Astrocyte of the spinal cord (primary cell): ENCODE results near the gene SUPT3H.
"Not testable (repeated sequence)": the region's sequence is repeated elsewhere in the genome, so short reads cannot be mapped to it uniquely, and the experiment has no call there.

Experiments
- DNase-seq: peaks from one replicate; pipeline ENCODE4 v3.0.0; 2011; ENCODE audit warnings: low read depth, low spot score
- H3K4me3 ChIP-seq: 2 replicates; pipeline ENCODE4 v1.5.1; 2011; ENCODE audit warnings: low read depth, mild to moderate bottlenecking, low read length, moderate library complexity
- CTCF ChIP-seq: IDR thresholded peaks from 2 replicates; pipeline ENCODE4 v1.5.1; 2012; ENCODE audit warnings: low read depth, mild to moderate bottlenecking, low read length, inconsistent platforms
- in situ Hi-C: cut with HindIII; loops from 2 replicates; pipeline ENCODE4 v1.10.0; 2017; ENCODE audit warnings: low sequenced_read_pairs

Gene SUPT3H

GRCh38 chr6:45184937-45185336, 192.8 kb downstream of the SUPT3H start:
- in situ Hi-C loops = no loop called here
- no peak for TF ChIP-seq CTCF
- no peak for DNase-seq
- no peak overlapping the region for H3K4me3 ChIP-seq

- in situ Hi-C loops = no loop called here
- no peak overlapping the region for H3K4me3 ChIP-seq
Measured at GRCh38 chr6:45184040-45184439, 193.7 kb downstream of the SUPT3H start.

DNA sequence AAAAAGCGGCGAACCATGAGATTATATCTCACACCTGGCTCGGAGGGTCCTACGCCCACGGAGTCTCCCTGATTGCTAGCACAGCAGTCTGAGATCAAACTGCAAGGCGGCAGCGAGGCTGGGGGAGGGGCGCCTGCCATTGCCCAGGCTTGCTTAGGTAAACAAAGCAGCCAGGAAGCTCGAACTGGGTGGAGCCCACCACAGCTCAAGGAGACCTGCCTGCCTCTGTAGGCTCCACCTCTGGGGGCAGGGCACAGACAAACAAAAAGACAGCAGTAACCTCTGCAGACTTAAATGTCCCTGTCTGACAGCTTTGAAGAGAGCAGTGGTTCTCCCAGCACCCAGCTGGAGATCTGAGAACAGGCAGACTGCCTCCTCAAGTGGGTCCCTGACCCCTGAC, 201.4 kb downstream of the SUPT3H start:
- in situ Hi-C loops = not testable (repeated sequence)

More at GRCh38 chr6:45184040-45184439, 193.7 kb downstream of the SUPT3H start:
- TF ChIP-seq CTCF = no peak
- no peak for DNase-seq

DNA sequence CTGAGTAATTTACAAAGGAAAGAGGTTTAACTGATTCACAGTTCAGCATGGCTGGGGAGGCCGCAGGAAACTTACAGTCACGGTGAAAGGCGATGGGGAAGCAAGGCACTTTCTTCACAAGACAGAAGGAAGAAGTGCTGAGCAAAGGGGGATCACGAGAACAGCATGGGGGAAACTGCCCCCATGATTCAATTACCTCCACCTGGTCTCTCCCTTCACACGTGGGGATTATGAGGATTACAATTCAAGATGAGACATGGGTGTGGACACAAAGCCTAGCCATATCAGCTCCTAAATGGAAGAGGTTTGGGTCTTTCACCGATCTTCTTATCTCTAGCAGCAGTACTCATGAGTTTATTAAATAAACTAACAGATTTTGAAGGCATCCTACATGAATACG, 202.5 kb downstream of the SUPT3H start:
- TF ChIP-seq CTCF = no peak
- in situ Hi-C loops = no loop called here
- no peak for DNase-seq
- no peak overlapping the region for H3K4me3 ChIP-seq

More for the DNA sequence above, 201.4 kb downstream of the SUPT3H start:
- not testable (repeated sequence) for H3K4me3 ChIP-seq, DNase-seq

- H3K4me3 ChIP-seq = no peak overlapping the region
- no peak for DNase-seq
- in situ Hi-C loops = no loop called here
- TF ChIP-seq CTCF = no peak
Measured at GRCh38 chr6:45174045-45174444, 203.7 kb downstream of the SUPT3H start.

DNA sequence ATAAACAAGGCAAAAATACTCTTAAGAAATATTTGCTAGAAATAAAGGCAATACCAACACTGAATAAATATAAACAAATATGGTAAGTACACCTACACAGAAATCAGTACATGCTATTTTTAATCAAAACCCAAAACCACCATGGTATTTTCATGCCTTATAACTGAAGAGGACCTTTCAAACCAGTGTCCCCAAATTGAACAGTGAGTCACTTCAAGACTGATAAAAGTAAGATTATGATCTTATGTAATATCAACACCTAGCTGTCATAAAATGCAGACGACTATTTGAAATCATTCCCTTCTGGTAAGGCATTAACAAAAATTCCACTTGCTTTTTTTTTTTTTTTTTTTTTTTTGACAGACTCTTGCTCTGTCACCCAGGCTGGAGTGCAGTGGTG, 206.4 kb downstream of the SUPT3H start:
- H3K4me3 ChIP-seq = no peak overlapping the region
- DNase-seq = no peak
- in situ Hi-C loops = no loop called here
- TF ChIP-seq CTCF = no peak

GRCh38 chr6:45170309-45170708, 207.4 kb downstream of the SUPT3H start:
- TF ChIP-seq CTCF = no peak
- DNase-seq = no peak
- in situ Hi-C loops = no loop called here
- no peak overlapping the region for H3K4me3 ChIP-seq
